ENCODE results near the gene SLC8A1.

Gene SLC8A1

DNA sequence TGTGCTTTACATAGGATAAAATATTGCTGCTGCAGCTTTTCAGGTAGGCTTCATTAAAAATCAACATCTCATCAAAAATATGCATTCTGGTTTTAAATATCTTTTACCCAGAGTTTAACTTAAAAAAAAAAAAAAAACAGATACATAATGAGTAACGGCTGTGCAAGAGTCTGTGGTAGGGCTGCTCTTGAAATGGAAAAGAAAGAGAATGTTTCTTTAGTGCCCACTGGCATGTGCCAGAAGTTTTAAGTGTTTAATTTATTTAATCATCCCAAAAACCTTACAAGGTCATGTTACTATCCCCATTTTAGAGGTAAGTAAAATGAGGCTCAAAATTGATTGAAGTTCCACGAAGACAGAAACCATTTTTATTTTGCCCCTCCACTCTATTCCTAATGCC lies 92.1 kb downstream of the SLC8A1 start:
- H3K9me3 ChIP-seq (ENCODE audit: severe bottlenecking): no peaks in the 10 kb centered on the region
- no peak overlapping the region for H3K4me3 ChIP-seq (ENCODE audit: low read depth, low read length)
- DNase-seq: no peak
- no peak overlapping the region for H3K27ac ChIP-seq
- TF ChIP-seq, protein P1, sequence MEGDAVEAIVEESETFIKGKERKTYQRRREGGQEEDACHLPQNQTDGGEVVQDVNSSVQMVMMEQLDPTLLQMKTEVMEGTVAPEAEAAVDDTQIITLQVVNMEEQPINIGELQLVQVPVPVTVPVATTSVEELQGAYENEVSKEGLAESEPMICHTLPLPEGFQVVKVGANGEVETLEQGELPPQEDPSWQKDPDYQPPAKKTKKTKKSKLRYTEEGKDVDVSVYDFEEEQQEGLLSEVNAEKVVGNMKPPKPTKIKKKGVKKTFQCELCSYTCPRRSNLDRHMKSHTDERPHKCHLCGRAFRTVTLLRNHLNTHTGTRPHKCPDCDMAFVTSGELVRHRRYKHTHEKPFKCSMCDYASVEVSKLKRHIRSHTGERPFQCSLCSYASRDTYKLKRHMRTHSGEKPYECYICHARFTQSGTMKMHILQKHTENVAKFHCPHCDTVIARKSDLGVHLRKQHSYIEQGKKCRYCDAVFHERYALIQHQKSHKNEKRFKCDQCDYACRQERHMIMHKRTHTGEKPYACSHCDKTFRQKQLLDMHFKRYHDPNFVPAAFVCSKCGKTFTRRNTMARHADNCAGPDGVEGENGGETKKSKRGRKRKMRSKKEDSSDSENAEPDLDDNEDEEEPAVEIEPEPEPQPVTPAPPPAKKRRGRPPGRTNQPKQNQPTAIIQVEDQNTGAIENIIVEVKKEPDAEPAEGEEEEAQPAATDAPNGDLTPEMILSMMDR (IDR thresholded peaks at IDR 0.05; ENCODE audit: low read depth, low read length): no peak
- H3K27me3 ChIP-seq (ENCODE audit: insufficient read depth, low read depth, severe bottlenecking): no peaks in the 10 kb centered on the region
- H3K36me3 ChIP-seq: no peaks in the 10 kb centered on the region

DNA sequence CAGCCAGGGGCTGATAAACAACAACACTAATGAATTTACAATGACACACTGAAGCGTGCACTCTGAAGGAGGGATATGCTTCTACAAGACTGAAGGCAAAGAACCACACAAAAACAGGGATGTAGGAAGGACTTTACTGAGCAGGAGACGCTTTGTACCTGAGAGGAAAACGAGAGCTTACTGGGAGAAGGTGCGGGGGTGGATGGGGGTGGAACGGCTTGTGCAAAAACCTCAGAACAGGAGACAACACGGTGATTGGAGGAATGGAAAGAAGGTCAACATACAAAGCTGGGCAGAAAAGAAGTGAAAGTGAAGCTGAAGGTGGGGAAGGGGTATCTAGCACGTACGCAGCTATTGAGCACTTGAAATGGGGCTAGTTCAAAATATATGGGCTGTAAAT lies 93.1 kb downstream of the SLC8A1 start:
- Histone ChIP-seq H3K27ac (no peak overlapping the region), H3K9me3 (ENCODE audit: severe bottlenecking) (no peaks in the 10 kb centered on the region), H3K36me3 (no peaks in the 10 kb centered on the region), H3K4me3 (ENCODE audit: low read depth, low read length) (no peak overlapping the region), H3K27me3 (ENCODE audit: insufficient read depth, low read depth, severe bottlenecking) (no peaks in the 10 kb centered on the region)
- TF ChIP-seq, protein P1 (IDR thresholded peaks at IDR 0.05; ENCODE audit: low read depth, low read length): no peak
- DNase-seq: no peak

DNA sequence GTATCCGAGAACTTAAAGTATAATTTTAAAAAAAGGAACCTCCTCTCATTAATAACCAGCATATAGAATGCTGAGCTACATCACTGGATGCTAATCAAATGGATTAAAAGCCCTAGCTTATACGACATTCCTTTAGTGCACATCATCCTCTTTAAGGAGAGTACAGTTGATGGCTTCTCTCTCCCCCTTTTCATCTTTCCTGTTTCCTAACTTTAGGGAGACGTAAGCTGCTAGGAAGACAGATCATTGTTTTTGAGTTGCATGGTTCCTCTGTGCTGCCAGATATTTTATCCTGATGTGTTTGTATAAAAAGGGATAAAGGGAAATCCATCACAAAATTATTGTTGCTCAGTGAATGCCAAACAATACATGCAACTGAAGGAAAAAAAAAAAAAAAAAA lies 94.2 kb downstream of the SLC8A1 start:
- Histone ChIP-seq H3K36me3 (no peaks in the 10 kb centered on the region), H3K9me3 (ENCODE audit: severe bottlenecking) (no peaks in the 10 kb centered on the region), H3K27ac (no peak overlapping the region), H3K27me3 (ENCODE audit: insufficient read depth, low read depth, severe bottlenecking) (no peaks in the 10 kb centered on the region), H3K4me3 (ENCODE audit: low read depth, low read length) (no peak overlapping the region)
- no peak for DNase-seq
- TF ChIP-seq, protein P1 (IDR thresholded peaks at IDR 0.05; ENCODE audit: low read depth, low read length): no peak

DNA sequence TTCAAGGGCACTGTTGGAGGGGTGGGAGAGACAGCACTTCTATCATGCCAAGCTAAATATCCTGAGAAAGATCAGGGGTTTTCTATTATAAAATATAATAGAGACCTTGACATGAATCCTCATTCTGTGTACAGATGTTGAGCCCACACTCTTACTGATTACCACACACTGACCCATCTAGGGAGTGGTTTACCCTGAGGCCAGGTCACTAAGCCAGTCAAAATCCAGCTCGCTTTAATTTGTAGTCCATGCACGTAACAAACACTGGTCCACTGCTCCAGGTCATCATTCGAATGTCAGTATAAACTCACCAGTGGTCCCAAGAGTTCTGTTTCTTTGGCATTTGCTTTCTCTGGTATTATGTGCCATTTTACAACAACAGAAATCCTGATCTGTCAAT lies 96.4 kb downstream of the SLC8A1 start:
- Histone ChIP-seq H3K36me3 (no peaks in the 10 kb centered on the region), H3K27me3 (ENCODE audit: insufficient read depth, low read depth, severe bottlenecking) (no peaks in the 10 kb centered on the region), H3K4me3 (ENCODE audit: low read depth, low read length) (no peak overlapping the region), H3K9me3 (ENCODE audit: severe bottlenecking) (no peaks in the 10 kb centered on the region), H3K27ac (no peak overlapping the region)
- TF ChIP-seq, protein P1 (IDR thresholded peaks at IDR 0.05; ENCODE audit: low read depth, low read length): no peak
- DNase-seq: no peak

DNA sequence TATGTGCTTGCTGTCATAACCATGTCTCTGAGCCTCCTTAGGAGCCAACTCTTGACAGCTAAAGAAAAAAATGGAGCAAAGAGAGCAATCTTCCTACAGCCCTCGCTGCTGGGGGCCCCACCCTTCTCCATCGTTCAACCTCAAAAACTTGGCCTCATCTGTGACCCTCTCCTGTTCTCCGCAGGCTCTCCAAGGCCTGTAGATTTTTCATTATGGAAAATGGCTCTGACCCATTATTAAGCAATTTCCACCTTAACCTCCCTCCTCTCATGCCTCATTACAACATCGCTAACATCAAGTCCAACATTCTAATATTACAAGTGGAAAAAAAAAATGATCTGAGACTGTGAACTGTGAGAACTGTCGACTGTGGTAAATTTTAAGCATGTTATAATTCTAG lies 98.7 kb downstream of the SLC8A1 start:
- H3K27ac ChIP-seq: no peak overlapping the region
- no peaks in the 10 kb centered on the region for H3K36me3 ChIP-seq
- TF ChIP-seq, protein P1 (IDR thresholded peaks at IDR 0.05; ENCODE audit: low read depth, low read length): no peak
- DNase-seq: no peak
- H3K27me3 ChIP-seq (ENCODE audit: insufficient read depth, low read depth, severe bottlenecking): no peaks in the 10 kb centered on the region
- no peaks in the 10 kb centered on the region for H3K9me3 ChIP-seq (ENCODE audit: severe bottlenecking)
- no peak overlapping the region for H3K4me3 ChIP-seq (ENCODE audit: low read depth, low read length)

GRCh38 chr2:40352703-40353099 lies 99.2 kb downstream of the SLC8A1 start:
- no peaks in the 10 kb centered on the region for H3K27me3 ChIP-seq (ENCODE audit: insufficient read depth, low read depth, severe bottlenecking)
- no peak overlapping the region for H3K27ac ChIP-seq
- no peaks in the 10 kb centered on the region for H3K36me3 ChIP-seq
- TF ChIP-seq, protein P1 (IDR thresholded peaks at IDR 0.05; ENCODE audit: low read depth, low read length): no peak
- no peaks in the 10 kb centered on the region for H3K9me3 ChIP-seq (ENCODE audit: severe bottlenecking)
- H3K4me3 ChIP-seq (ENCODE audit: low read depth, low read length): no peak overlapping the region
- no peak for DNase-seq
